Loucy (cell line): ENCODE measurements around the gene SSTR5.

Source experiments
- H2AFZ ChIP-seq: fragments of 200-600 bp; sonication (generic); 2 replicates; pipeline ENCODE4 v1.6.0; 2016; ENCODE audit warnings: antibody characterized with exemption, mild to moderate bottlenecking, low read length, moderate library complexity
- H3F3A ChIP-seq: fragments of 200-600 bp; 2 replicates; pipeline ENCODE4 v1.6.0; 2016; ENCODE audit warnings: antibody characterized with exemption, low read depth, mild to moderate bottlenecking
- H3K27me3 ChIP-seq: fragments of 200-600 bp; sonication (generic); 2 replicates; pipeline ENCODE4 v1.6.1; 2014; ENCODE audit warnings: low read length, mild to moderate bottlenecking; ENCODE audit not compliant: insufficient read depth, poor library complexity, severe bottlenecking
- H3K36me3 ChIP-seq: fragments of 200-600 bp; sonication (generic); 2 replicates; pipeline ENCODE4 v1.6.1; 2016; ENCODE audit warnings: low read length; ENCODE audit not compliant: insufficient read depth
- H3K4me1 ChIP-seq: fragments of 200-600 bp; sonication (generic); 2 replicates; pipeline ENCODE4 v1.5.1; 2014; ENCODE audit warnings: low read length, mild to moderate bottlenecking; ENCODE audit not compliant: insufficient read depth, poor library complexity, severe bottlenecking
- H3K4me2 ChIP-seq: fragments of 200-600 bp; sonication (generic); 2 replicates; pipeline ENCODE4 v1.6.0; 2014; ENCODE audit warnings: antibody characterized with exemption, low read length, low read depth, mild to moderate bottlenecking; ENCODE audit not compliant: poor library complexity, severe bottlenecking
- H3K4me3 ChIP-seq: fragments of 200-600 bp; sonication (generic); 2 replicates; pipeline ENCODE4 v1.5.1; 2014; ENCODE audit warnings: low read length, mild to moderate bottlenecking, mixed read lengths; ENCODE audit not compliant: poor library complexity, severe bottlenecking
- H3K79me2 ChIP-seq: fragments of 200-600 bp; sonication (generic); 2 replicates; pipeline ENCODE4 v1.6.1; 2014; ENCODE audit warnings: low read length; ENCODE audit not compliant: insufficient read depth
- H3K9ac ChIP-seq: fragments of 200-600 bp; sonication (generic); 2 replicates; pipeline ENCODE4 v1.6.0; 2014; ENCODE audit warnings: mild to moderate bottlenecking, low read depth, low read length, moderate library complexity; ENCODE audit not compliant: poor library complexity, severe bottlenecking
- H3K9me2 ChIP-seq: fragments of 200-600 bp; sonication (generic); replicated peaks from 2 replicates; pipeline ENCODE4 v1.6.1; 2016; ENCODE audit warnings: low read depth, low read length, mixed read lengths
- H3K9me3 ChIP-seq: fragments of 200-600 bp; sonication (generic); 2 replicates; pipeline ENCODE4 v1.6.1; 2014; ENCODE audit warnings: mild to moderate bottlenecking, antibody characterized with exemption, low read length, low read depth; ENCODE audit not compliant: insufficient read depth
- H4K20me1 ChIP-seq: fragments of 200-600 bp; sonication (generic); 2 replicates; pipeline ENCODE4 v1.6.0; 2014; ENCODE audit warnings: antibody characterized with exemption, low read length, mild to moderate bottlenecking; ENCODE audit not compliant: insufficient read depth, poor library complexity, severe bottlenecking
- EZH2phosphoT487 ChIP-seq: fragments of 200-600 bp; IDR thresholded peaks from 2 replicates; pipeline ENCODE4 v1.6.1; 2018; ENCODE audit warnings: antibody characterized with exemption, mild to moderate bottlenecking, moderate library complexity, borderline replicate concordance
- TF ChIP-seq, protein P1 (sequence below): fragments of 200-600 bp; sonication (generic); conservative IDR thresholded peaks from 2 replicates; pipeline ENCODE4 v1.5.1; 2014; ENCODE audit warnings: mild to moderate bottlenecking, antibody characterized with exemption, low read length

SSTR5 gene

DNA sequence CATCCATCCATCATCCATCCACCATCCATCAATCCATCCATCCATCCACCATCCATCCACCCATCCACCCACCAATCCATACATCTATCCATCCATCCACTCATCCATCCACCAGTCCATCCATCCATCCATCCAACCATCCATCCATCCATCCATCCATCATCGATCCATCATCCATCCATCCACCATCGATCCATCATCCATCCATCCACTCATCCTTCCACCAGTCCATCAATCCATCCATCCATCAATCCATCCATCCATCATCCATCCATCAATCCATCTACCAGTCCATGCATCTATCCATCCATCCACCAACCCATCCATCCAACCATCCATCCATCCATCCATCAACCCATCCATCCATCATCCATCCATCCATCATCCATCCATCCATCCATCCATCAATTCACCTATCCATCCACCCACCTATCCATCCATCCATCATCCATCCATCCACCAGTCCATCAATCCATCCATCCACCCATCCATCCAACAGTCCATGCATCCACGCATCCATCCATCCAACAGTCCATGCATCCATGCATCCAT is 39.3 kb upstream of the SSTR5 start:
- H3K9me3 ChIP-seq = no peaks in the 10 kb centered on the region
- H3K4me3 ChIP-seq = no peak overlapping the region
- H3K79me2 ChIP-seq = no peaks in the 10 kb centered on the region
- no peaks in the 10 kb centered on the region for H3F3A ChIP-seq
- H3K36me3 ChIP-seq = no peaks in the 10 kb centered on the region
- no peaks in the 10 kb centered on the region for H3K27me3 ChIP-seq
- TF ChIP-seq, protein P1, sequence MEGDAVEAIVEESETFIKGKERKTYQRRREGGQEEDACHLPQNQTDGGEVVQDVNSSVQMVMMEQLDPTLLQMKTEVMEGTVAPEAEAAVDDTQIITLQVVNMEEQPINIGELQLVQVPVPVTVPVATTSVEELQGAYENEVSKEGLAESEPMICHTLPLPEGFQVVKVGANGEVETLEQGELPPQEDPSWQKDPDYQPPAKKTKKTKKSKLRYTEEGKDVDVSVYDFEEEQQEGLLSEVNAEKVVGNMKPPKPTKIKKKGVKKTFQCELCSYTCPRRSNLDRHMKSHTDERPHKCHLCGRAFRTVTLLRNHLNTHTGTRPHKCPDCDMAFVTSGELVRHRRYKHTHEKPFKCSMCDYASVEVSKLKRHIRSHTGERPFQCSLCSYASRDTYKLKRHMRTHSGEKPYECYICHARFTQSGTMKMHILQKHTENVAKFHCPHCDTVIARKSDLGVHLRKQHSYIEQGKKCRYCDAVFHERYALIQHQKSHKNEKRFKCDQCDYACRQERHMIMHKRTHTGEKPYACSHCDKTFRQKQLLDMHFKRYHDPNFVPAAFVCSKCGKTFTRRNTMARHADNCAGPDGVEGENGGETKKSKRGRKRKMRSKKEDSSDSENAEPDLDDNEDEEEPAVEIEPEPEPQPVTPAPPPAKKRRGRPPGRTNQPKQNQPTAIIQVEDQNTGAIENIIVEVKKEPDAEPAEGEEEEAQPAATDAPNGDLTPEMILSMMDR = no peak
- no peak for TF ChIP-seq EZH2phosphoT487
- H3K4me1 ChIP-seq = no peaks in the 10 kb centered on the region
- no peak overlapping the region for H3K4me2 ChIP-seq
- H4K20me1 ChIP-seq = no peaks in the 10 kb centered on the region
- no peak overlapping the region for H3K9ac ChIP-seq
- H3K9me2 ChIP-seq = no peaks in the 10 kb centered on the region
- H2AFZ ChIP-seq = no peak overlapping the region

DNA sequence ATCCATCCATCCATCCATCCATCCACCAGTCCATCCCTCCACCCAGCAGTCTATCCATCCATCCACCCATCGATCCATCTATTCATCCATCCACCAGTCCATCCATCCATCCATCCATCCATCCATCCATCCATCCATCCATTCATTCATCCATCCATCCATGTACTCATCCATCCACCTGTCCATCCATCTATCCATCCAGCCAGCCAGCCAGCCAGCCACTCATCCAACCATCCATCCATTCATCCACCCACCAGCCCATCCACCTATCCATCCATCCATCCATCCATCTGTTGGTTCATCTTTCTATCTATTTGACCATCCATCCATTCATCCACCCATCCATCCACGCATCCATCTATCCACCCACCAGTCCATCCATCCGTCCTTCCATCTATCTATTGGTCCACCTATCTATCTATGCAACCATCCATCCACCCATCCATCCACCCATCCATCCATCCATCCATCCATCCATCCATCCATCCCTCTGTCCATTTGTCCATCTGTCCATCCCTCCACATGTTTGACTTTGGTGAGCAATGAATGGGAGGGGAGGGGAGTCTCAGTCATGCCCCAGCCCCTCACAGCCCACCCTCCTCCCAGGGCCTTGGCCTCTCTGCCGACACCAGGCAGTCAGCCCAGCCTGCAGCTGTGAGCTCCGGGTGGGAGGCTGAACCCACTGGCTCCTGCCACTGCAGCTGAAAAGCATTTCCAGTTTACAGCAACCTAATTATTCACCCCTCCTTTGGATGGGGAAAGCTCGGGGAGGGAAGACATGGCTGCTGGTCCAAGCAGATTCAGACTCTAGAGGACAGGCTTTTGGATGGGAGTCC is 38.1 kb upstream of the SSTR5 start:
- no peak overlapping the region for H3K4me2 ChIP-seq
- TF ChIP-seq, protein P1 = no peak
- no peaks in the 10 kb centered on the region for H3F3A ChIP-seq
- H3K4me1 ChIP-seq = no peaks in the 10 kb centered on the region
- no peak overlapping the region for H2AFZ ChIP-seq
- no peak overlapping the region for H3K9ac ChIP-seq
- no peaks in the 10 kb centered on the region for H4K20me1 ChIP-seq
- H3K27me3 ChIP-seq = no peaks in the 10 kb centered on the region
- no peaks in the 10 kb centered on the region for H3K9me3 ChIP-seq
- no peaks in the 10 kb centered on the region for H3K79me2 ChIP-seq
- H3K36me3 ChIP-seq = no peaks in the 10 kb centered on the region
- no peak overlapping the region for H3K4me3 ChIP-seq
- H3K9me2 ChIP-seq = no peaks in the 10 kb centered on the region

DNA sequence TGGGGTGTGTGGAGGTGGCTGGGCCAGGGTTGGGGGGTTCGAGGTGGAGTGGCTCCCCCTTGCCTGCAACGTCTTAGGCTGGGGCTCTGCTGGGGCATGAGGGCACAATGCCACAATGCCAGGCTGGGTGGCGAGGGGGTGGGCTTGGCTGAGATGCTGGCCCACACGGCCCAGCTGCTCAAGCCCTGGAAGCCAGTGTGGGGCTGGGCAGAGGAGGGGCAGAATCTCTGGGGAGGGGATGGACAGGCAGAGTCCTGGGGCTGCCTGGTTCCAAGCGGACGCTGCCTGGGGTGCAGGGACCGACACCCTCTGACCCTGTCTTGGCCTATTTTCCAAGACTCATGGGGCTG is 37.5 kb upstream of the SSTR5 start:
- Histone ChIP-seq H3K9me2 (no peaks in the 10 kb centered on the region), H3K27me3 (no peaks in the 10 kb centered on the region), H3K9ac (no peak overlapping the region)

More for the DNA sequence above, 37.5 kb upstream of the SSTR5 start:
- H3K9me3 ChIP-seq = no peaks in the 10 kb centered on the region
- H3K4me2 ChIP-seq = no peak overlapping the region
- H2AFZ ChIP-seq = no peak overlapping the region
- H4K20me1 ChIP-seq = no peaks in the 10 kb centered on the region
- no peak overlapping the region for H3K4me3 ChIP-seq
- no peaks in the 10 kb centered on the region for H3F3A ChIP-seq
- no peaks in the 10 kb centered on the region for H3K4me1 ChIP-seq
- TF ChIP-seq, protein P1 = no peak
- no peak for TF ChIP-seq EZH2phosphoT487
- no peaks in the 10 kb centered on the region for H3K79me2 ChIP-seq
- no peaks in the 10 kb centered on the region for H3K36me3 ChIP-seq
